Measurements from ENCODE around the gene RRP1.

Gene RRP1

DNA sequence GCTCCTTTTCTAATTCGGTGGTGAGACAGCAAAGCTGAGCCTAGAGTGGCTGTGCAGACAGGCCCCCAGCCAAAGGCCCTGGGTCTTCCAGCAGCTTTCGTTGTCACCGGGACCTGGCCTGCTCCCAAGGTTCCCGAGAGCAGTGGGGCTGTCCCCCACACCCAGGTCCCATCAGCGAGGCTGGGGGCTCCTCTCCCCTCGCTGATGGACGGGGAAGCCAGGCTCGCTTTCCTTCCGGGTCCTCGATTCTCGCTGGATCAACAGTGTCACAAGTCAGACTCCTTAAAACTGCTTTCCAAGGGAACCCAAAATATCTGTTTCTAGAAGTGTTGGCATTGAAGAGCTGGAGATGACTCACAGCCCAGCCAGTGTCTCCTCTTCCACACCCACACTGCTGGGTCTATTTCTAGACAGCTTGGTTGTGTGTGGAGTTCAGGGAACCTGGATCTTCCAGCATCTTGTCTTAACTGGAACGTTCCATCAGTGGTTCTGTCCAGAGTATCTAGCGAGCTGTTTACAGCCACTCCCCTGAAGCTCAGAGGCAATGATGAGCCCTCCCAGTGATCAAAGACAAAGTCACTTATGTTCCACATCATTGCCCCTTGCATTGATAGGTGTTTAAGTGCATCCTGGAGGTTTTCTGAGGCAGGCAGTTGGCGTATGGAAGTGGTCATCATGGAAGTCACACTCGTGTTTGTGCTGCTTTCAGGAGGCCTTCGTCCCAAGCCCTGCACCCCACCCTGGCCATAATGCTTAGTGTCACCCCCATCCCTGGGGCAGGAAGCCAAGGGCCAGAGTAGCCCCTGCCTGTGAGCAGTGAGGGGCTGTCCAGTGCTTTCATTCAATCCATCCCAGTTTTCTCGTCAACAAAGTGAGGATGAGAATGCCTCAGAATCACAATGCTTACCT, 35.2 kb downstream of the RRP1 start:
- H3K4me3 ChIP-seq (replicated peaks in 1 of 2; ENCODE audit: low read depth in 2 of 2, low read length in 2 of 2), result no peak overlapping the region
- TF ChIP-seq, protein P1, sequence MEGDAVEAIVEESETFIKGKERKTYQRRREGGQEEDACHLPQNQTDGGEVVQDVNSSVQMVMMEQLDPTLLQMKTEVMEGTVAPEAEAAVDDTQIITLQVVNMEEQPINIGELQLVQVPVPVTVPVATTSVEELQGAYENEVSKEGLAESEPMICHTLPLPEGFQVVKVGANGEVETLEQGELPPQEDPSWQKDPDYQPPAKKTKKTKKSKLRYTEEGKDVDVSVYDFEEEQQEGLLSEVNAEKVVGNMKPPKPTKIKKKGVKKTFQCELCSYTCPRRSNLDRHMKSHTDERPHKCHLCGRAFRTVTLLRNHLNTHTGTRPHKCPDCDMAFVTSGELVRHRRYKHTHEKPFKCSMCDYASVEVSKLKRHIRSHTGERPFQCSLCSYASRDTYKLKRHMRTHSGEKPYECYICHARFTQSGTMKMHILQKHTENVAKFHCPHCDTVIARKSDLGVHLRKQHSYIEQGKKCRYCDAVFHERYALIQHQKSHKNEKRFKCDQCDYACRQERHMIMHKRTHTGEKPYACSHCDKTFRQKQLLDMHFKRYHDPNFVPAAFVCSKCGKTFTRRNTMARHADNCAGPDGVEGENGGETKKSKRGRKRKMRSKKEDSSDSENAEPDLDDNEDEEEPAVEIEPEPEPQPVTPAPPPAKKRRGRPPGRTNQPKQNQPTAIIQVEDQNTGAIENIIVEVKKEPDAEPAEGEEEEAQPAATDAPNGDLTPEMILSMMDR (IDR thresholded peaks at IDR 0.05; ENCODE audit: low read depth, low read length), result no peak
- DNase-seq (ENCODE audit: low read depth in 2 of 2), result peak; percentile 45 to 58

DNA sequence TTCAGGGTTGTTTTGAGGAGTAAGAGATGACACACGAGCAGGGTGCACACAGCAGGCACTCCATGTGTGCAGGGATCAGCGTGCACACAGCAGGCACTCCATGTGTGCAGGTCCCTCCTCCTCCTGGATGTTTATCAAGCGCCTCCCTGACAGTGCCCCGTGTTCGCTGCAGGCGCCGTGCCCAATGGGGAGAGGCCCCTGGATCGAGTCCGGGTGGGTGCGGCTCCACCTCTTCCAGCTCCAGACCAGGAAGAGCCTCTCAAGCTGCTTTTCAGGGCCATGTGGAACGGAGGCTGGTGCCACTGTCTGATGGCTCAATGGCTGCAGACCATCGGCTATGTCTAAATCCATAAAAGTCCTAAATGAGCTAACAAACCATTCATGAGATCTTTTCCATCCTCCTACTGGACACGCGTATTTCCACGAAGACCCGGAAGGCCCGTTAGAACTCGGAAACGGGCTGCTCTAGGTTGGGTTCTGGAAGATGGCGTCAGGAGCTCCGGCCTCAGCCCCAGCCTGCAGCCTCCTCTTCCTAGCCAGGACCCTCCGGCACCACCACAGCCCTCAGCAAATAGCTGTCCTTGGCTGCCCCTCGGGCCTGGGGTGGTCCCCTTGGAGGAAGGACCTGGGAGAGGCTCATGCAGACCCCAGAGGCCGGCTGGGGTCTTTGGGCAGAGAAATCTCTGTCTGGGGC, 36.0 kb downstream of the RRP1 start:
- TF ChIP-seq, protein P1 (IDR thresholded peaks at IDR 0.05; ENCODE audit: low read depth, low read length), result no peak
- no peak for DNase-seq (ENCODE audit: low read depth in 2 of 2)
- no peak overlapping the region for H3K4me3 ChIP-seq (replicated peaks in 1 of 2; ENCODE audit: low read depth in 2 of 2, low read length in 2 of 2)

DNA sequence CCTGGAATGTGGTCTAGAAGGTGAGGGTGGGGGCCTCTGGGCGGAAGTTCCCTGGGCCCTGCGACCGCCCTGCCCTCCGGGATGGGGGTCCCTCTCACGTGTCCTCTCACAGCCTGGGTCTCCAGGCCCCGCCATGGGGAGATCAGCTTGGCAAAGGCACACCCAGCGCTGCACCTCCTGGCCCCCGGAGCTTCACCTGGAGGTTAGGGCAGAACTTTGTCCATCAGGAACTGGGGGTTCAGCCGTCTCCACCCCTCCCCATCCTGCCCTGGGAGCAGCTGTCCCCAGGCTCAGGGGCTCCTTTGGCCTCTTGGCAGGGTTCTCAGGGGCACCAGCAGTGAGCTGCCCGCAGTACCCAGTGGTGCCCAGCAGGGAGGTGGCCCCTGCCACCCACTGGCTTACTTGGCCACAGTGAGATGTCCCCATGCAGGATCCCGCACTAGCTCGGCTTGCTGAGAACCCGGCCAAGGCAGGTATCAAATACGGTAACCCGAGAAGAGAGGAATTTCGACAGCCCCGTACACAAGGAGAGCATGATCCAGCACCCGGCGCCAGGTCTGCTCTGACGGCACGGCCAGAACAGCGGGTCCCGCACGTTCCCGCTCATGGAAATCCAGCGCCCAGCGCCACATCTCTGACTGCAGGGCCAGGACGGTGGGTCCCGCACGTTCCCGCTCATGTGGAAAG, 36.7 kb downstream of the RRP1 start:
- no peak overlapping the region for H3K4me3 ChIP-seq (replicated peaks in 1 of 2; ENCODE audit: low read depth in 2 of 2, low read length in 2 of 2)
- TF ChIP-seq, protein P1 (IDR thresholded peaks at IDR 0.05; ENCODE audit: low read depth, low read length), result peak; percentile 32
- DNase-seq (ENCODE audit: low read depth in 2 of 2), result no peak

DNA sequence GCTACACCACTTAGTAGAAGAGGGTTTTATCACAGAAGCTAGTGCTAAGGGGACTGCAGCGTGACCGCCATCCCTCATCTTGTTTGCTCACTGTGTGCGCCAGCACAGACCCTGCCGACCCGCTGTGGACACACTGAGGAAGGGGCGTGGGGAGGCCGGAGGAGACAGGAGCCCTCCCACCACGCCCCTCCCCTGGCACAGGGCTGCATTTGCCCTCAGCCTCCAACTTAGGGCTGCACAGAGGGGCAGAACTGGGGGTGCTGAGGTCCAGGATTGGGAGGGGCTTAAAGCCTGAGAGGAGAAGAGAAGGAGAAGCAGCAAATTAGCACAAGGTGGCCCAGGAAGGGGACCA, 37.2 kb downstream of the RRP1 start:
- no peak for DNase-seq (ENCODE audit: low read depth in 2 of 2)
- TF ChIP-seq, protein P1 (IDR thresholded peaks at IDR 0.05; ENCODE audit: low read depth, low read length), result no peak
- H3K4me3 ChIP-seq (replicated peaks in 1 of 2; ENCODE audit: low read depth in 2 of 2, low read length in 2 of 2), result no peak overlapping the region

DNA sequence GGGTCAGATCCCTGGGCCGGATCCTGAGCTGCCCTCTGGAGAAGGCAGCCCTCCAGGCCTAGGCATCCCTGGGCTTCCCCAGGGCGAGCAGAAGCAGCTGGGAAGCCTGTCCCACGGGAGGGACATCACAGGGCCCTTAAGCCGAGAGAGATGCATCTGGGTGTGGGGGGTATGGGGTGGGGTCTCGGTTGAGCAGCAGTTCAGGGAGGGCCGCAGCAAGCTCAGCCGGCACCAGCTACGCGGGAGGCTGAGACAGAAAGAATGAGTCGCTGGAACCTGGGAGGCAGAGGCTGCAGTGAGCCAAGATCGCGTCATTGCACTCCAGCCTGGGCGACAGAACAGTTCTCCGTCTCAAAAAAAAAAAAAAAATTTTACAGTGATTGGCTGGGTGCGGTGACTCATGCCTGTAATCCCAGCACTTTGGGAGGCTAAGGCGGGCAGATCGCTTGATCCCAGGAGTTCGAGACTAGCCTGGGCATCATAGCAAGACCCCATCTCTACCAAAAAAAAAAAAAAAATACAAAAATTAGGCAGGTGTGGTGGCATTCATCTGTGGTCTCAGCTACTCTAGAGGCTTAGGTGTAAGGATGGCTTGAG, 37.7 kb downstream of the RRP1 start:
- peak; percentile 56 to 86 for DNase-seq (ENCODE audit: low read depth in 2 of 2)
- TF ChIP-seq, protein P1 (IDR thresholded peaks at IDR 0.05; ENCODE audit: low read depth, low read length), result no peak
- H3K4me3 ChIP-seq (replicated peaks in 1 of 2; ENCODE audit: low read depth in 2 of 2, low read length in 2 of 2), result no peak overlapping the region

DNA sequence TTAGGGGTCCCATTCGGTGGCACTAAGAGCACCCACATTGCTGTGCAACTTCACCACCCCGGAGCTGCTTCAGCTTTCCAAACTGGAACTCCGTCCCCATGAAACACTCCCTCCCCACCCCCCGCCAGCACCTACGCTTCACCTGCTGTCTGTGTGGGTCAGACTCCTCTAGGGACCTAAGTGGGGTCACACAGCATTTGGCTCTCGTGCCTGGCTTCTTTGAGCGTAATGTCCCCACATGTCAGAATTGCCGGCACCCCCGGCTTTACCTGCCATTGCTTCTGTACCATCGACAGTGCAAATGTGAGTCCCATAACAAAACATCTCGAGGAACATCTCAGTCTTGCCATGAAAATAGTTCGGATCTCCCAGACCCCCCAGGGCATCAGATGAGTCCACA, 39.8 kb downstream of the RRP1 start:
- DNase-seq (ENCODE audit: low read depth in 2 of 2), result no peak
- TF ChIP-seq, protein P1 (IDR thresholded peaks at IDR 0.05; ENCODE audit: low read depth, low read length), result no peak
- H3K4me3 ChIP-seq (replicated peaks in 1 of 2; ENCODE audit: low read depth in 2 of 2, low read length in 2 of 2), result no peak overlapping the region
